GM23338 (cell line): ENCODE data around the gene JAZF1. TPM values are rescaled to one million over a fixed set of nuclear protein-coding genes. Genes with fewer than 3 reads are reported as not detected.

Experiments used
- ATAC-seq: fragments of 200-7000 bp; cut with Tn5 transposase; 3 replicates; pipeline ENCODE4 v1.9.1; 2020
- DNase-seq: peaks from one replicate; pipeline ENCODE4 v3.0.0-alpha.2; 2015; ENCODE audit warnings: low spot score
- H2AFZ ChIP-seq: fragments of 200-600 bp; sonication (generic); 2 replicates; pipeline ENCODE4 v1.8.0; 2016; ENCODE audit warnings: antibody characterized with exemption, mild to moderate bottlenecking, moderate library complexity
- H3F3A ChIP-seq: fragments of 200-600 bp; sonication (generic); replicated peaks from 2 replicates; pipeline ENCODE4 v1.8.0; 2017; ENCODE audit warnings: antibody characterized with exemption, mixed run types, low read depth
- H3K27ac ChIP-seq: fragments of 200-600 bp; sonication (generic); 2 replicates; pipeline ENCODE4 v1.6.1; 2016; ENCODE audit warnings: low read depth
- H3K27me3 ChIP-seq: fragments of 200-600 bp; sonication (generic); 2 replicates; pipeline ENCODE4 v1.8.0; 2016; ENCODE audit warnings: mild to moderate bottlenecking, mixed run types, moderate library complexity; ENCODE audit not compliant: insufficient read depth
- H3K36me3 ChIP-seq: fragments of 200-600 bp; sonication (generic); 2 replicates; pipeline ENCODE4 v1.8.0; 2016; ENCODE audit warnings: mild to moderate bottlenecking; ENCODE audit not compliant: insufficient read depth
- H3K4me1 ChIP-seq: fragments of 200-600 bp; sonication (generic); 2 replicates; pipeline ENCODE4 v1.8.0; 2016; ENCODE audit warnings: mild to moderate bottlenecking, moderate library complexity; ENCODE audit not compliant: insufficient read depth
- H3K4me2 ChIP-seq: fragments of 200-600 bp; sonication (generic); 2 replicates; pipeline ENCODE4 v1.7.1; 2017; ENCODE audit warnings: mixed run types
- H3K4me3 ChIP-seq: fragments of 200-600 bp; sonication (generic); 2 replicates; pipeline ENCODE4 v1.6.1; 2016; ENCODE audit warnings: mixed run types
- H3K79me2 ChIP-seq: fragments of 200-600 bp; sonication (generic); replicated peaks from 2 replicates; pipeline ENCODE4 v1.8.0; 2017; ENCODE audit warnings: mild to moderate bottlenecking; ENCODE audit not compliant: insufficient read depth
- H3K9me2 ChIP-seq: fragments of 200-600 bp; sonication (generic); 2 replicates; pipeline ENCODE4 v1.8.0; 2017; ENCODE audit not compliant: insufficient read depth
- H4K20me1 ChIP-seq: fragments of 200-600 bp; sonication (generic); replicated peaks from 2 replicates; pipeline ENCODE4 v1.8.0; 2017; ENCODE audit warnings: mild to moderate bottlenecking; ENCODE audit not compliant: insufficient read depth
- H3K27ac Mint-ChIP-seq: 2 replicates; pipeline ENCODE4 v1.8.0; 2020; ENCODE audit warnings: inconsistent platforms, mild to moderate bottlenecking, moderate library complexity, mixed read lengths
- H3K27me3 Mint-ChIP-seq: 3 replicates; pipeline ENCODE4 v1.8.0; 2022; ENCODE audit warnings: low read depth, mild to moderate bottlenecking, moderate library complexity, mixed read lengths, inconsistent platforms; ENCODE audit not compliant: insufficient read depth, poor library complexity
- H3K36me3 Mint-ChIP-seq: 3 replicates; pipeline ENCODE4 v1.8.0; 2021; ENCODE audit warnings: low read depth, mild to moderate bottlenecking, inconsistent platforms, moderate library complexity, mixed read lengths
- H3K4me1 Mint-ChIP-seq: 3 replicates; pipeline ENCODE4 v1.8.0; 2020; ENCODE audit warnings: mild to moderate bottlenecking, inconsistent platforms, mixed read lengths
- H3K4me3 Mint-ChIP-seq: 3 replicates; pipeline ENCODE4 v1.8.0; 2021; ENCODE audit warnings: moderate library complexity, mild to moderate bottlenecking, inconsistent platforms, mixed read lengths
- H3K9me3 Mint-ChIP-seq: 3 replicates; pipeline ENCODE4 v1.8.0; 2020; ENCODE audit warnings: moderate library complexity, mild to moderate bottlenecking, inconsistent platforms, mixed read lengths
- CREB1 ChIP-seq: fragments of 250-450 bp; sonication (Bioruptor Pico); IDR thresholded peaks from 2 replicates; pipeline ENCODE4 v1.5.0; 2020; ENCODE audit warnings: low read depth, mild to moderate bottlenecking, moderate library complexity
- CTCF ChIP-seq, 2 experiments: fragments of 200-600 bp in 1 of 2; sonication (generic) in 1 of 2; conservative IDR thresholded peaks; 2 replicates each; pipeline versions ENCODE4 v1.5.1 to v1.6.1; 2016 to 2017; ENCODE audit warnings: antibody characterized with exemption in 2 of 2, low read depth in 2 of 2, mild to moderate bottlenecking in 2 of 2, moderate library complexity in 1 of 2
- ETS1 ChIP-seq: IDR thresholded peaks from 2 replicates; pipeline ENCODE4 v1.6.1; 2016; ENCODE audit warnings: antibody characterized with exemption
- EZH2 ChIP-seq: fragments of 200-600 bp; sonication (generic); IDR thresholded peaks from one replicate; pipeline ENCODE4 v1.8.0; 2017; ENCODE audit warnings: antibody characterized with exemption, mild to moderate bottlenecking, low read depth; ENCODE audit not compliant: unreplicated experiment
- EZH2phosphoT487 ChIP-seq: fragments of 200-600 bp; sonication (generic); IDR thresholded peaks from one replicate; pipeline ENCODE4 v1.8.1; 2018; ENCODE audit warnings: antibody characterized with exemption; ENCODE audit not compliant: unreplicated experiment
- JUNB ChIP-seq: IDR thresholded peaks from one replicate; pipeline ENCODE4 v1.6.1; 2016; ENCODE audit warnings: antibody characterized with exemption; ENCODE audit not compliant: unreplicated experiment
- NANOG ChIP-seq: IDR thresholded peaks from 2 replicates; pipeline ENCODE4 v1.6.1; 2016; ENCODE audit warnings: antibody characterized with exemption, borderline replicate concordance
- POLR2AphosphoS5 ChIP-seq: IDR thresholded peaks from 2 replicates; pipeline ENCODE4 v1.6.1; 2016; ENCODE audit warnings: antibody characterized with exemption, low read depth
- STAT1 ChIP-seq: IDR thresholded peaks from one replicate; pipeline ENCODE4 v1.6.1; 2016; ENCODE audit warnings: antibody characterized with exemption; ENCODE audit not compliant: unreplicated experiment
- ZNF114 ChIP-seq: fragments of 250-450 bp; sonication (Bioruptor Pico); IDR thresholded peaks from 2 replicates; pipeline ENCODE4 v1.5.0; 2020; ENCODE audit warnings: mild to moderate bottlenecking, moderate library complexity
- ZNF331 ChIP-seq: fragments of 250-450 bp; sonication (Bioruptor Pico); IDR thresholded peaks from 2 replicates; pipeline ENCODE4 v1.5.0; 2020; ENCODE audit warnings: low read depth, mild to moderate bottlenecking, moderate library complexity
- polyA plus RNA-seq: library from polyadenylated mRNA; unstranded; fragments of >200 nt; fragmentation: Nextera tagmentation; extraction: Ambion mirVana; gene quantifications from 2 replicates; pipeline ENCODE4 v1.2.1, GENCODE V29; 2016
- total RNA-seq: library from RNA; depleted of rRNA; stranded (reverse); fragments of >200 nt; shearing (Covaris generic); gene quantifications from 2 replicates; pipeline ENCODE4 v1.2.3, GENCODE V29; 2014
- TF ChIP-seq, protein P1 (sequence below): fragments of 250-450 bp; sonication (Bioruptor Pico); IDR thresholded peaks from 2 replicates; pipeline ENCODE4 v1.5.0; 2020; ENCODE audit warnings: mild to moderate bottlenecking, moderate library complexity
- TF ChIP-seq, protein P2 (sequence below): IDR thresholded peaks from one replicate; pipeline ENCODE4 v1.6.1; 2018; ENCODE audit warnings: antibody characterized with exemption; ENCODE audit not compliant: unreplicated experiment

The JAZF1 gene
- total and polyA plus RNA-seq, 2 experiments from 2014 or later = 12.2 to 22.2 TPM

- H3K27me3 Mint-ChIP-seq = peaks cover 7% of the 10 kb centered on the region
- Histone ChIP-seq H3K4me1 (peaks cover 14% of the 10 kb centered on the region), H2AFZ (no peak overlapping the region), H3K4me2 (no peak overlapping the region), H3K9me2 (no peaks in the 10 kb centered on the region), H3K27ac (no peak overlapping the region), H3F3A (no peaks in the 10 kb centered on the region), H3K4me3 (no peak overlapping the region), H3K36me3 (peaks cover 7% of the 10 kb centered on the region), H4K20me1 (0 out of 2 replicates have a peak, but pooled peaks cover 5% of the 10 kb centered on the region), H3K79me2 (no peaks in the 10 kb centered on the region), H3K27me3 (no peaks in the 10 kb centered on the region)
- ATAC-seq (no peak), DNase-seq (no peak)
- peaks cover 20% of the 10 kb centered on the region for H3K4me1 Mint-ChIP-seq
- H3K9me3 Mint-ChIP-seq = no peaks in the 10 kb centered on the region
- TF ChIP-seq CTCF (conservative IDR thresholded peaks at IDR 0.05; ENCODE audit: low read depth in 2 of 2) (no peak), CREB1 (no peak), EZH2 (no peak), POLR2AphosphoS5 (no peak), JUNB (no peak), ZNF114 (CRISPR knock-in tag) (no peak), ZNF331 (CRISPR knock-in tag) (no peak), STAT1 (no peak), EZH2phosphoT487 (no peak), ETS1 (no peak), NANOG (no peak)
- TF ChIP-seq, protein P1, sequence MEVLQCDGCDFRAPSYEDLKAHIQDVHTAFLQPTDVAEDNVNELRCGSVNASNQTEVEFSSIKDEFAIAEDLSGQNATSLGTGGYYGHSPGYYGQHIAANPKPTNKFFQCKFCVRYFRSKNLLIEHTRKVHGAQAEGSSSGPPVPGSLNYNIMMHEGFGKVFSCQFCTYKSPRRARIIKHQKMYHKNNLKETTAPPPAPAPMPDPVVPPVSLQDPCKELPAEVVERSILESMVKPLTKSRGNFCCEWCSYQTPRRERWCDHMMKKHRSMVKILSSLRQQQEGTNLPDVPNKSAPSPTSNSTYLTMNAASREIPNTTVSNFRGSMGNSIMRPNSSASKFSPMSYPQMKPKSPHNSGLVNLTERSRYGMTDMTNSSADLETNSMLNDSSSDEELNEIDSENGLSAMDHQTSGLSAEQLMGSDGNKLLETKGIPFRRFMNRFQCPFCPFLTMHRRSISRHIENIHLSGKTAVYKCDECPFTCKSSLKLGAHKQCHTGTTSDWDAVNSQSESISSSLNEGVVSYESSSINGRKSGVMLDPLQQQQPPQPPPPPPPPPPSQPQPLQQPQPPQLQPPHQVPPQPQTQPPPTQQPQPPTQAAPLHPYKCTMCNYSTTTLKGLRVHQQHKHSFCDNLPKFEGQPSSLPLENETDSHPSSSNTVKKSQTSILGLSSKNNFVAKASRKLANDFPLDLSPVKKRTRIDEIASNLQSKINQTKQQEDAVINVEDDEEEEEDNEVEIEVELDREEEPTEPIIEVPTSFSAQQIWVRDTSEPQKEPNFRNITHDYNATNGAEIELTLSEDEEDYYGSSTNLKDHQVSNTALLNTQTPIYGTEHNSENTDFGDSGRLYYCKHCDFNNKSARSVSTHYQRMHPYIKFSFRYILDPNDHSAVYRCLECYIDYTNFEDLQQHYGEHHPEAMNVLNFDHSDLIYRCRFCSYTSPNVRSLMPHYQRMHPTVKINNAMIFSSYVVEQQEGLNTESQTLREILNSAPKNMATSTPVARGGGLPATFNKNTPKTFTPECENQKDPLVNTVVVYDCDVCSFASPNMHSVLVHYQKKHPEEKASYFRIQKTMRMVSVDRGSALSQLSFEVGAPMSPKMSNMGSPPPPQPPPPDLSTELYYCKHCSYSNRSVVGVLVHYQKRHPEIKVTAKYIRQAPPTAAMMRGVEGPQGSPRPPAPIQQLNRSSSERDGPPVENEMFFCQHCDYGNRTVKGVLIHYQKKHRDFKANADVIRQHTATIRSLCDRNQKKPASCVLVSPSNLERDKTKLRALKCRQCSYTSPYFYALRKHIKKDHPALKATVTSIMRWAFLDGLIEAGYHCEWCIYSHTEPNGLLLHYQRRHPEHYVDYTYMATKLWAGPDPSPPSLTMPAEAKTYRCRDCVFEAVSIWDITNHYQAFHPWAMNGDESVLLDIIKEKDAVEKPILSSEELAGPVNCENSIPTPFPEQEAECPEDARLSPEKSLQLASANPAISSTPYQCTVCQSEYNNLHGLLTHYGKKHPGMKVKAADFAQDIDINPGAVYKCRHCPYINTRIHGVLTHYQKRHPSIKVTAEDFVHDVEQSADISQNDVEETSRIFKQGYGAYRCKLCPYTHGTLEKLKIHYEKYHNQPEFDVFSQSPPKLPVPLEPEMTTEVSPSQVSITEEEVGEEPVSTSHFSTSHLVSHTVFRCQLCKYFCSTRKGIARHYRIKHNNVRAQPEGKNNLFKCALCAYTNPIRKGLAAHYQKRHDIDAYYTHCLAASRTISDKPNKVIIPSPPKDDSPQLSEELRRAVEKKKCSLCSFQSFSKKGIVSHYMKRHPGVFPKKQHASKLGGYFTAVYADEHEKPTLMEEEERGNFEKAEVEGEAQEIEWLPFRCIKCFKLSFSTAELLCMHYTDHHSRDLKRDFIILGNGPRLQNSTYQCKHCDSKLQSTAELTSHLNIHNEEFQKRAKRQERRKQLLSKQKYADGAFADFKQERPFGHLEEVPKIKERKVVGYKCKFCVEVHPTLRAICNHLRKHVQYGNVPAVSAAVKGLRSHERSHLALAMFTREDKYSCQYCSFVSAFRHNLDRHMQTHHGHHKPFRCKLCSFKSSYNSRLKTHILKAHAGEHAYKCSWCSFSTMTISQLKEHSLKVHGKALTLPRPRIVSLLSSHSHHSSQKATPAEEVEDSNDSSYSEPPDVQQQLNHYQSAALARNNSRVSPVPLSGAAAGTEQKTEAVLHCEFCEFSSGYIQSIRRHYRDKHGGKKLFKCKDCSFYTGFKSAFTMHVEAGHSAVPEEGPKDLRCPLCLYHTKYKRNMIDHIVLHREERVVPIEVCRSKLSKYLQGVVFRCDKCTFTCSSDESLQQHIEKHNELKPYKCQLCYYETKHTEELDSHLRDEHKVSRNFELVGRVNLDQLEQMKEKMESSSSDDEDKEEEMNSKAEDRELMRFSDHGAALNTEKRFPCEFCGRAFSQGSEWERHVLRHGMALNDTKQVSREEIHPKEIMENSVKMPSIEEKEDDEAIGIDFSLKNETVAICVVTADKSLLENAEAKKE (CRISPR knock-in tag) = no peak
- TF ChIP-seq, protein P2, sequence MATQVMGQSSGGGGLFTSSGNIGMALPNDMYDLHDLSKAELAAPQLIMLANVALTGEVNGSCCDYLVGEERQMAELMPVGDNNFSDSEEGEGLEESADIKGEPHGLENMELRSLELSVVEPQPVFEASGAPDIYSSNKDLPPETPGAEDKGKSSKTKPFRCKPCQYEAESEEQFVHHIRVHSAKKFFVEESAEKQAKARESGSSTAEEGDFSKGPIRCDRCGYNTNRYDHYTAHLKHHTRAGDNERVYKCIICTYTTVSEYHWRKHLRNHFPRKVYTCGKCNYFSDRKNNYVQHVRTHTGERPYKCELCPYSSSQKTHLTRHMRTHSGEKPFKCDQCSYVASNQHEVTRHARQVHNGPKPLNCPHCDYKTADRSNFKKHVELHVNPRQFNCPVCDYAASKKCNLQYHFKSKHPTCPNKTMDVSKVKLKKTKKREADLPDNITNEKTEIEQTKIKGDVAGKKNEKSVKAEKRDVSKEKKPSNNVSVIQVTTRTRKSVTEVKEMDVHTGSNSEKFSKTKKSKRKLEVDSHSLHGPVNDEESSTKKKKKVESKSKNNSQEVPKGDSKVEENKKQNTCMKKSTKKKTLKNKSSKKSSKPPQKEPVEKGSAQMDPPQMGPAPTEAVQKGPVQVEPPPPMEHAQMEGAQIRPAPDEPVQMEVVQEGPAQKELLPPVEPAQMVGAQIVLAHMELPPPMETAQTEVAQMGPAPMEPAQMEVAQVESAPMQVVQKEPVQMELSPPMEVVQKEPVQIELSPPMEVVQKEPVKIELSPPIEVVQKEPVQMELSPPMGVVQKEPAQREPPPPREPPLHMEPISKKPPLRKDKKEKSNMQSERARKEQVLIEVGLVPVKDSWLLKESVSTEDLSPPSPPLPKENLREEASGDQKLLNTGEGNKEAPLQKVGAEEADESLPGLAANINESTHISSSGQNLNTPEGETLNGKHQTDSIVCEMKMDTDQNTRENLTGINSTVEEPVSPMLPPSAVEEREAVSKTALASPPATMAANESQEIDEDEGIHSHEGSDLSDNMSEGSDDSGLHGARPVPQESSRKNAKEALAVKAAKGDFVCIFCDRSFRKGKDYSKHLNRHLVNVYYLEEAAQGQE = no peak
- no peak overlapping the region for H3K27ac Mint-ChIP-seq
- no peaks in the 10 kb centered on the region for H3K36me3 Mint-ChIP-seq
- H3K4me3 Mint-ChIP-seq = no peak overlapping the region
These were observed 336.9 kb downstream of the JAZF1 start for GRCh38 chr7:27843584-27844305.
